Stomach (tissue), 19 donors: ENCODE data around the gene TESPA1. TPM values are rescaled to one million over a fixed set of nuclear protein-coding genes. Genes with fewer than 3 reads are reported as not detected.

Experiments
- DNase-seq, 2 donors: peaks; one replicate each; pipeline versions ENCODE4 v3.0.0 to v3.0.0-alpha.2; 2013 to 2019
- H3K27ac ChIP-seq, 5 donors: fragments of 200-600 bp in 4 of 5; sonication (generic) in 4 of 5; one replicate each; pipeline ENCODE4 v1.5.1; 2013 to 2019; ENCODE audit warnings: mild to moderate bottlenecking in 1 of 5, moderate library complexity in 1 of 5
- H3K27me3 ChIP-seq, 3 donors: fragments of 200-600 bp; sonication (generic); one replicate each; pipeline ENCODE4 v1.5.1; 2017 to 2019; ENCODE audit warnings: mixed run types in 1 of 3
- H3K36me3 ChIP-seq, 4 donors: fragments of 200-600 bp; sonication (generic); 1 replicate in 3 of 4; 2 replicates in 1 of 4; pipeline ENCODE4 v1.5.1; 2016 to 2019
- H3K4me1 ChIP-seq, 4 donors: fragments of 200-600 bp; sonication (generic); one replicate each; pipeline ENCODE4 v1.5.1; 2016 to 2019
- H3K4me3 ChIP-seq, 4 donors: fragments of 200-600 bp; sonication (generic) in 3 of 4; one replicate each; pipeline ENCODE4 v1.5.1; 2016 to 2019; ENCODE audit warnings: mild to moderate bottlenecking in 1 of 4
- H3K9me3 ChIP-seq, 4 donors: fragments of 200-600 bp; sonication (generic); one replicate each; pipeline ENCODE4 v1.5.1; 2016 to 2019
- CTCF ChIP-seq, 7 experiments: fragments of 450-650 bp in 4 of 7; fragments of 200-600 bp in 3 of 7; sonication (generic) in 3 of 7; IDR thresholded peaks; one replicate each; pipeline ENCODE4 v1.5.1; 2016 to 2019; ENCODE audit warnings: antibody characterized with exemption in 7 of 7, control low read depth in 2 of 7, mild to moderate bottlenecking in 1 of 7
- EP300 ChIP-seq: sonication (generic); formaldehyde crosslinking; IDR thresholded peaks from one replicate; pipeline ENCODE4 v1.6.1; 2017; ENCODE audit warnings: antibody characterized with exemption
- POLR2A ChIP-seq, 4 donors: fragments of 450-650 bp; IDR thresholded peaks; one replicate each; pipeline ENCODE4 v1.6.1; 2016; ENCODE audit warnings: antibody characterized with exemption in 4 of 4, control low read depth in 2 of 4, mild to moderate bottlenecking in 1 of 4, moderate library complexity in 1 of 4
- POLR2AphosphoS5 ChIP-seq, 3 donors: sonication (generic); formaldehyde crosslinking; IDR thresholded peaks; one replicate each; pipeline ENCODE4 v1.6.1; 2016; ENCODE audit warnings: antibody characterized with exemption in 3 of 3
- WGBS, 5 donors: extraction: QIAGEN DNeasy Blood & Tissue Kit in 3 of 5; methylation state at CpG; one replicate each; pipeline versions ENCODE4 v1.1.5 to v1.1.7; 2013 to 2018; 5-methylcytosine and 5-hydroxymethylcytosine counted together
- intact Hi-C: fragments of 100-400 bp; cut with DNase I; formaldehyde crosslinking; loops from one replicate; pipeline ENCODE4 v1.15.1; 2023; ENCODE audit warnings: low total_unique reads
- long read RNA-seq, 10 donors: transcript quantifications; one replicate each; lab custom pipeline, GENCODE V29; 2026
- polyA plus RNA-seq, 3 donors: library from polyadenylated mRNA; stranded (reverse); fragments of 200-250 nt; gene quantifications; one replicate each; pipeline ENCODE4 v1.2.3, GENCODE V29; 2013
- total RNA-seq, 5 donors: library from RNA; depleted of rRNA; stranded (reverse); fragments of >200 nt; gene quantifications; one replicate each; pipeline versions ENCODE4 v1.1.0 to v1.2.3, GENCODE V29; 2014 to 2016
- donor health status: healthy with polysubstance abuse.
- donor health status: Bipolar disorder and iron deficiency.
- donor health status: healthy.

TESPA1 gene, protein sequence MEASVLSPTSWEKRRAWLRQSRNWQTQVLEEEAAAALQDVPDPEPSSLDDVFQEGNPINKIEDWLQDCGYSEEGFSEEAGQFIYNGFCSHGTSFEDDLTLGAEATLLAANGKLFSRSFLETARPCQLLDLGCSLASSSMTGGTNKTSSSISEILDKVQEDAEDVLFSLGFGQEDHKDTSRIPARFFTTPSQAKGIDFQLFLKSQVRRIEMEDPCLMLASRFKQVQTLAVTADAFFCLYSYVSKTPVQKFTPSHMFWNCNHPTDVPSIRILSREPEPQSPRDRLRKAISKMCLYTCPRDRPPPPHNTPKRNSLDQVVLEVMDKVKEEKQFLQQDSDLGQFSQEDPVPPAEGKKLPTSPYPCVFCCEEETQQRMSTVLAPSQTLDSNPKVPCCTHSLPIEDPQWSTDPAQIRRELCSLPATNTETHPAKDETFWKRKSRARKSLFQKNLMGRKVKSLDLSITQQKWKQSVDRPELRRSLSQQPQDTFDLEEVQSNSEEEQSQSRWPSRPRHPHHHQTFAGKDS
- 1 to 10 TPM in 1 of 5 donors, not detected in 4; 1.7 TPM for total RNA-seq
- 1 to 10 TPM in 1 of 3 donors, under 1 TPM in 2; 0.81 to 2.6 (median 0.83) TPM for polyA plus RNA-seq
- long read RNA-seq, donor 1: 0 reads
- long read RNA-seq, donor 2: 0 reads
- long read RNA-seq, donor 3: 0 reads
- long read RNA-seq, donor 4: 0 reads
- long read RNA-seq, donor 5: 0 reads
- long read RNA-seq, donor 6: 0 reads
- long read RNA-seq, donor 7: 0 reads
- long read RNA-seq, donor 8: 0 reads
- long read RNA-seq, donor 9: 0 reads
- long read RNA-seq, donor 10: 0 reads

- TF ChIP-seq POLR2AphosphoS5 (IDR thresholded peaks at IDR 0.05) (peak in 2 of 3 donors; percentile 32 to 36), POLR2A (IDR thresholded peaks at IDR 0.05) (no peak), CTCF (IDR thresholded peaks at IDR 0.05) (no peak), EP300 (no peak)
- Histone ChIP-seq H3K9me3 (no peaks in the 10 kb centered on the region), H3K4me1 (no peaks in the 10 kb centered on the region), H3K27ac (peak within 1 kb of the TSS in 4 of 5 donors; percentile 7 to 36 (median 28)), H3K4me3 (peak within 1 kb of the TSS in 3 of 4 donors; percentile 8 to 17 (median 10)), H3K36me3 (no peaks in the 10 kb centered on the region), H3K27me3 (no peaks in the 10 kb centered on the region)
- 37 to 57% (median 53%) methylated on average over 12 of the region's 12 CpGs for WGBS, 5 donors
- DNase-seq: peak; percentile 54 to 81
- intact Hi-C loops: no loop called here
Measured at GRCh38 chr12:54984658-54985376, at the start of gene TESPA1. TESPA1 (minus strand) TSS chr12:54984762; CDS start chr12:54974562, 10,200 bp downstream.

DNA sequence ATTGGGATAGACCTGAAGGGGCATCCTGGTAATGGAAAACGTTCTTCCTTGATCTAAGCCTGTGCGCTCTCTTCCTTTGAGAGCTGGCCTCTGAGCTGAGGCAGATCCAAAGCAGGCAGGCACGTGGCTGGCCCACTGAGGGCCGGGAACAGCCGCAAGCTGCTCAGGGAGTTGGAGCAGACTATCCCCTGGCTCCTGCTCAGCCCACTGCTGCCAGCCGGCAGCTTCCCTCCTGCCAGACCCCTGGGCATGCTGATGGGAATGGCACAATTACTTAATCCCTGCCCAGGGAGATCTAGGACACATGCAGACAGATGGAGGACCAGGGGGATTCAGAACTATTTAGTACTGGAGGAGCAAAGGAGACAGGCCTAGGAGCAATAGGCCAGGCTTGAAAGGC, 49.7 kb upstream of the TESPA1 start:
- peak in 1 of 2 donors; percentile 6 for DNase-seq
- intact Hi-C loops: no loop called here
- WGBS, 5 donors: 43 to 63% (median 48%) methylated on average over 5 to 6 of the region's 6 CpGs
- H3K36me3 ChIP-seq: no peaks in the 10 kb centered on the region
- H3K27me3 ChIP-seq: peaks cover 0 to 18% (median 4%) of the 10 kb centered on the region in 3 donors
- no peak overlapping the region for H3K4me3 ChIP-seq
- H3K9me3 ChIP-seq: no peaks in the 10 kb centered on the region
- no peak overlapping the region for H3K27ac ChIP-seq
- TF ChIP-seq POLR2AphosphoS5 (IDR thresholded peaks at IDR 0.05): no peak
- no peak for TF ChIP-seq POLR2A (IDR thresholded peaks at IDR 0.05)
- no peak for TF ChIP-seq CTCF (IDR thresholded peaks at IDR 0.05)
- no peak for TF ChIP-seq EP300
- H3K4me1 ChIP-seq: no peaks in the 10 kb centered on the region

DNA sequence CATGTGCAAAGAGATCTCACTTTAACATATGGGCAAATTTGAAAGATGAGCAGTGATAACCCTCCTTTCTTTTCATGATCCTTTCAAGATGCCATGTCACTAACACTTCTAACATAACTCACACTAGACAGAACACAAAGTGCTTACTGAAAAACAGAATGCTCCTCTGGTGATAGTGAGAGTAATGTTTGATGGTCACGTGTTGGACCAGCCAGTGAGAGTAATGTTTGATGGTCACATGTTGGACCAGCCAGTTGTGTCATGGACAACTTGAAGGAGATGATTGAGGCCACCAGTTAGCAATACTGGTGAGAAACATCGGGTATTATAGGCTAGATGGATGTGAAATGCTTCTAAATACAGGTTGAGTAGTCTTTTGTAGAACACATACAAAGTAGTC, 40.9 kb upstream of the TESPA1 start:
- intact Hi-C loops: no loop called here
- peaks cover 0 to 19% (median 0%) of the 10 kb centered on the region in 3 donors for H3K27me3 ChIP-seq
- no peak overlapping the region for H3K4me3 ChIP-seq
- no peaks in the 10 kb centered on the region for H3K4me1 ChIP-seq
- 59 to 68% (median 67%) methylated on average over 2 of the region's 2 CpGs for WGBS, 5 donors
- no peaks in the 10 kb centered on the region for H3K9me3 ChIP-seq
- DNase-seq: no peak
- no peak for TF ChIP-seq POLR2AphosphoS5 (IDR thresholded peaks at IDR 0.05)
- TF ChIP-seq POLR2A (IDR thresholded peaks at IDR 0.05): no peak
- no peak for TF ChIP-seq EP300
- no peak for TF ChIP-seq CTCF (IDR thresholded peaks at IDR 0.05)
- no peak overlapping the region for H3K27ac ChIP-seq
- H3K36me3 ChIP-seq: no peaks in the 10 kb centered on the region

DNA sequence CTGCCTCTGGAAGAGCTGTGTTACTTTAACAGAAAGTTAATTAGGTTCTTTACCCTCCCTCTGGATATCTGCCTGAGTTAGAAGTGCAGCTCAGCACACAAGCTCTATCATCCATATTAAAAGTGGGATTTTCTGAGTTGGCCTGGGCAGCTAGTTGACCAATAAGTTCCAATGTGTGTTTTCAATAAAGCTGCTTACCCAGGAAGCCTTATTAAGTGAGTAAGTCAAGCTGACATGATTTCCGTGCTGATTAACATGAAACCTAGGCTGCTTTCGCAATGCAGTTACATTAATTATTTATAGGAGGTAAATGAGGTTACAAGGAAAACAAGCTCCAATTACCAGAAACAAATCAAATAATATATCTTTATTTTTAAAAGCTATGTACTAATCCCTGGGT, 40.0 kb upstream of the TESPA1 start:
- H3K27ac ChIP-seq: no peak overlapping the region
- TF ChIP-seq EP300 (no peak), CTCF (IDR thresholded peaks at IDR 0.05) (no peak), POLR2AphosphoS5 (IDR thresholded peaks at IDR 0.05) (no peak), POLR2A (IDR thresholded peaks at IDR 0.05) (no peak)
- no peak for DNase-seq
- no peaks in the 10 kb centered on the region for H3K36me3 ChIP-seq
- H3K9me3 ChIP-seq: no peaks in the 10 kb centered on the region
- WGBS, 5 donors: 55 to 82% (median 65%) methylated on average over 2 of the region's 2 CpGs
- no peak overlapping the region for H3K4me3 ChIP-seq
- H3K27me3 ChIP-seq: peaks cover 0 to 28% (median 0%) of the 10 kb centered on the region in 3 donors
- intact Hi-C loops: no loop called here
- H3K4me1 ChIP-seq: peaks cover 0 to 6% (median 3%) of the 10 kb centered on the region in 4 donors
